H54 (cell line): ENCODE data around the gene PI4K2A.
A peak's percentile ranks its signal among the peaks of the same experiment; 100 is the strongest.
"Not testable (repeated sequence)": the region's sequence is repeated elsewhere in the genome, so short reads cannot be mapped to it uniquely, and the experiment has no call there.

Experiments
- DNase-seq: peaks from one replicate; pipeline ENCODE4 v3.0.0; 2011; ENCODE audit warnings: low spot score, mixed read lengths; ENCODE audit not compliant: insufficient read length
- FAIRE-seq: peaks from 3 replicates; lab custom pipeline; 2011; peaks lifted over from hg19 to GRCh38; lab: Jason Lieb, UNC
- POLR2A ChIP-seq: IDR thresholded peaks from 2 replicates; pipeline ENCODE4 v1.6.1; 2011; ENCODE audit warnings: low read depth, mild to moderate bottlenecking, low read length

The PI4K2A gene

GRCh38 chr10:97611473-97611872 is 29.0 kb upstream of the PI4K2A start:
- FAIRE-seq = no peak

GRCh38 chr10:97612386-97612785 is 28.1 kb upstream of the PI4K2A start:
- DNase-seq = peak; percentile 62
- no peak for FAIRE-seq
- TF ChIP-seq POLR2A = no peak

More at GRCh38 chr10:97611473-97611872, 29.0 kb upstream of the PI4K2A start:
- no peak for DNase-seq
- no peak for TF ChIP-seq POLR2A

GRCh38 chr10:97618285-97618684 is 22.2 kb upstream of the PI4K2A start:
- FAIRE-seq = no peak
- DNase-seq = no peak
- no peak for TF ChIP-seq POLR2A

DNA sequence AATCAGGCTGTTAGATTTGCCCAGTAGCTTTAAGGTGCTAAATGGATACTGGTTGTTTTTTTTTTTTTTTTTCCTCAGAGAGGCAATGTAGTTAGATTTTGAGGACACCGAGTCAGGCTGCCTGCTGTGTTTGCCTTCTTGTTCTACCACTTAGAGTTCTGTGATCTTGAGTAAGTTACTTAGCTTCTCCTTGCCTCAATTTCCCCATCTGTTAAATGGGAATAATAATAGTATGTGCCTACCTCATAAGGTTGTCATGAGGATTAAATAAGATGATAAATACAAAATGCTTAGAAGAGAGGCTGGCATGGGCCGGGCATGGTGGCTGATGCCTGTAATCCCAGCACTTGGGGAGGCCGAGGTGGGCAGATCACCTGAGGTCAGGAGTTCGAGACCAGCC is 21.7 kb upstream of the PI4K2A start:
- DNase-seq (no peak), FAIRE-seq (no peak)
- TF ChIP-seq POLR2A = no peak

DNA sequence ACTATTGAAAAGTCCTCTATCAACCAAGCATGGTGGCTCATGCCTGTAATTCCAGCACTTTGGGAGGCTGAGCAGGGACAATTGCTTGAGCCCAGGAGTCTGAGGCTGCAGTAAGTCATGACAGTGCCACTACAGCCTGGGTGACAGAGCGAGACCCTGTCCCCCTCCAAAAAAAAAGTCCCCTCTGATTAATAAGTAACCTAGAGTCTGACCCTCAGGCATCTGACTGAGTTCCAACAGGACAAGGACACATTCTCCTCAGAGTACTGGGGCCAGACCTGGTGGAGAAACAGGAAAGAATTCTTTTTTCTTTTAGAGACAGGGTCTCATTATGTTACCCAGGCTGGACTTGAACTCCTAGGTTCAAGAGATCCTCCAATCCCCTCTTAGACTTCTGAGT is 17.2 kb upstream of the PI4K2A start:
- no peak for DNase-seq
- FAIRE-seq = no peak
- TF ChIP-seq POLR2A = no peak

- DNase-seq = no peak
- no peak for FAIRE-seq
- TF ChIP-seq POLR2A = no peak
Observed at GRCh38 chr10:97627731-97628130, 12.7 kb upstream of the PI4K2A start.

- DNase-seq = no peak
- no peak for TF ChIP-seq POLR2A
- FAIRE-seq = no peak
Observed at GRCh38 chr10:97628228-97628627, 12.2 kb upstream of the PI4K2A start.

- no peak for TF ChIP-seq POLR2A
- FAIRE-seq (no peak), DNase-seq (no peak)
Observed at GRCh38 chr10:97629289-97629688, 11.2 kb upstream of the PI4K2A start.

- FAIRE-seq (no peak), DNase-seq (no peak)
- TF ChIP-seq POLR2A = no peak
Observed at GRCh38 chr10:97631098-97631497, 9.4 kb upstream of the PI4K2A start.

- FAIRE-seq = peak; percentile 33
- TF ChIP-seq POLR2A = peak; percentile 81
- DNase-seq = peak; percentile 95
Observed at GRCh38 chr10:97632949-97633884, 7.3 kb upstream of the PI4K2A start, which contains the start of gene MORN4. Gene MORN4, minus strand, starts transcription at chr10:97633500. Its CDS starts 13,847 bp downstream, at chr10:97619653.

DNA sequence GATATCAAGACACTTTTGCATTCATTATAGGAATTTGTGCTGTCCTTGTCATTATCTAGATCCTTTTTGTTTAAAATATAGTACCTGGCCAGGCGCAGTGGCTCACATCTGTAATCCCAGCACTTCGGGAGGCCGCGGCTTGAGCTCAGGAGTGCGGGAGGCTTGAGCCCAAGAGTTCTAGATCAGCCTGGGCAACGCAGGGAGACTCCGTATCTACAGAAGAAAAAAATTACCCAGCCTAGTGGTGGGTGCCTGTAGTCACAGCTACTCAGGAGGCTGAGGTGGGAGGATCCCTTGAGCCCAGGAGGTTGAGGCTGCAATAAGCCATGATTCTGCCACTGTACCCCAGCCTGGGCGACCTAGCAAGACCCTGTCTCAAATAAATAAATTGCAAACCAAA is 6.5 kb upstream of the PI4K2A start:
- no peak for FAIRE-seq
- TF ChIP-seq POLR2A = no peak
- no peak for DNase-seq

DNA sequence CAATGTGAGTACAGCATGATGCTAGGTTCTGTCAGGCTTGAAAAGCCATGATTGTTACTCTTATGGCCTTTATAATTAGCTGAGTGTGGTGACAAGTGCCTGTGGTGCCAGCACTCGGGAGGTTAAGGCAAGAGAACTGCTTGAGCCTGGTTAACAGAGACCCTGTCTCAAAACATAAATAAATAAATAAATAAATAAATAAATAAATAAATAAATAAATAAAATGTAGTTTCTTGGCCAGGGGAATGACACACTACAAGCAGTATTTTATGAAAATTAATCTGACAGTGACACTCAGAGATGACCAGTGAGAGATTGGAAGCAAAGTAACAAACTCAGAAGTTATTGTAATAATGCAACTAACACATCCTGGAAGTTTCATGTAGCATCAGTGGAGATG is 4.9 kb upstream of the PI4K2A start:
- DNase-seq = no peak
- FAIRE-seq = no peak
- TF ChIP-seq POLR2A = no peak

- DNase-seq, FAIRE-seq: not testable (repeated sequence)
Observed at GRCh38 chr10:97639090-97639489, 1.4 kb upstream of the PI4K2A start.

DNA sequence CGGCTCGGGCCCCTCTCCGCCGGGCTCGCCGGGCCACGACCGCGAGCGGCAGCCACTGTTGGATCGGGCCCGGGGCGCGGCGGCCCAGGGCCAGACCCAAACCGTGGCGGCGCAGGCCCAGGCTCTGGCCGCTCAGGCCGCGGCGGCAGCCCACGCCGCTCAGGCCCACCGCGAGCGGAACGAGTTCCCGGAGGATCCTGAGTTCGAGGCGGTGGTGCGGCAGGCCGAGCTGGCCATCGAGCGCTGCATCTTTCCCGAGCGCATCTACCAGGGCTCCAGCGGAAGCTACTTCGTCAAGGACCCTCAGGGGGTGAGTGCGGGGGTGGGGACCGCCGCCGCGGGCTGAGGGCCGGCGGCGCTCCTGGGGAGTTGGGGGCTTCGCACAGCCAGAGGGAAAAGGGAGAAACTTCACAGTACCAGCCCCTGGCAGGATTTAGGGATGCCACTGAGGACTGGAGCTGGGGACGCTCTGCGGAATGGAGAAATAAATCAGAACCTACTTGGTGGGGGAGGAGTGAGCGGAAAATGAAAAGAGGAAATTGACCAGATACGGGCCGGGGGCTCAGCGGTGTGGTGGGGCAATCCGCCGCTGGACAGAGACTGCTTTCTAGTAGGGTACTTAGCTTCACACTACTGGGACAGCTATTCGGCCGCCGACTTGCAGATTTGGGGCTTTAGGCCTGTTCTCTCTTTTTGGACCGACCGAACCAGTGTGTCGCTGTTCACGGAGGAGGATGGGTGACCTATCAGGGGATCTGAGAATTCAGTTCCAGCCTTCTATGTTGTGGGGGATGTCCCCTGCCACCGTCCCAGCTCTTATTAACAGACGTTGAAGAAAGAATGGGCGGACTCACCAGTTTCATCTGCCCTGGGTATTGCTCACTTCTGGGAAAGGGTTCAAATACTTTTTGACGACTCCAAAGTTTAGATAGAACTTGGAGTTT is 669 bp downstream of the PI4K2A start:
- FAIRE-seq (no peak), DNase-seq (peak; percentile 39)
- TF ChIP-seq POLR2A = no peak

- not testable (repeated sequence) for FAIRE-seq, DNase-seq
Observed at GRCh38 chr10:97642471-97643159, 2.1 kb downstream of the PI4K2A start.
